Putamen (tissue), 1 donor: Measurements from ENCODE around the gene HACD2.

Experiments used
- DNase-seq: peaks from one replicate; pipeline ENCODE4 v3.0.0-alpha.2; 2016; ENCODE audit warnings: low spot score

Gene HACD2

GRCh38 chr3:123447416-123447748, 137.5 kb downstream of the HACD2 start:
- DNase-seq, result no peak

- no peak for DNase-seq
Observed at GRCh38 chr3:123446610-123447109, 138.2 kb downstream of the HACD2 start.

- DNase-seq, result no peak
Observed at GRCh38 chr3:123446210-123446609, 138.6 kb downstream of the HACD2 start.

- no peak for DNase-seq
Observed at GRCh38 chr3:123445702-123446101, 139.2 kb downstream of the HACD2 start.

GRCh38 chr3:123444744-123445143, 140.1 kb downstream of the HACD2 start:
- DNase-seq, result no peak

- no peak for DNase-seq
Observed at GRCh38 chr3:123444023-123444422, 140.8 kb downstream of the HACD2 start.

GRCh38 chr3:123442908-123443307, 141.9 kb downstream of the HACD2 start:
- no peak for DNase-seq

GRCh38 chr3:123442125-123442524, 142.7 kb downstream of the HACD2 start:
- DNase-seq, result no peak
